ENCODE measurements around the gene ELMO1. TPM values are rescaled to one million over a fixed set of nuclear protein-coding genes. Genes with fewer than 3 reads are reported as not detected.

The ELMO1 gene
- total and polyA plus RNA-seq, 2 donors from 2014 or later, result 6.0 to 35.4 TPM

DNA sequence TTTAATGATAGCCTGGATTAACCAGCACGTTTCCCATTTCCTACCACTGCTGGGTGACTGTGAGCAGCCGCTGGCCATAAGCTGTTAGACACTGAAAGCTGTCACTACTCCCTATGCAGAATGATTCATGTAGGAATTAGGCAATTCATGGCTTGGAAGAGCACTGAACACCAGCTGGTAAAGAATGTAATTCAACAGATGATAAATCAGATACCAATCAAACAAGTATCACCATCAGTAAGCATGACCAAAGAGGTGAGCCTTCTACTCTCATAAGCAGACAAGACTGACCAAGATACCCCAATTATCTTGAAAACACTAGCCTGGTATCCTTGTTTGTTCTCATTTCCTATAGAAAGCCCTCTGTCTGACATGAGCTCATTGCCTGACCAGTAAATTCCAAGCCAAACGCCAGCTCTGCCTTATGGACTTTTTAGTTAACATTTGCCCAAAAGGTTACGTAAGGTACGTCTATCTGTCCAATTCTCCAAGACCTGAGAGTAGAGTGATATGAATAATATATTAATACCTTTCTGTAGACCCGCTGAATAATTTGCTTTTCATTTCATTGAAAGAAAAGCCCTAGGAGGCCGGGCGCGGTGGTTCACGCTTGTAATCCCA lies 127.7 kb downstream of the ELMO1 start:
- no peaks in the 10 kb centered on the region for H3K27me3 ChIP-seq (ENCODE audit: control insufficient read depth, insufficient read depth, low read length)
- no peak overlapping the region for H3K4me3 ChIP-seq (ENCODE audit: low read length in 3 of 3)
- no peaks in the 10 kb centered on the region for H3K9me3 ChIP-seq (ENCODE audit: control insufficient read depth in 2 of 3, insufficient read depth in 1 of 3, low read length in 3 of 3)
- DNase-seq (peak in 2 of 5 donors; percentile 22 to 38), FAIRE-seq (no peak)
- intact Hi-C loops (cut with DNase I), result no loop called here
- H3K9ac ChIP-seq (ENCODE audit: low read length in 3 of 3), result no peak overlapping the region
- H3K4me1 ChIP-seq (ENCODE audit: control insufficient read depth in 2 of 3, insufficient read depth in 2 of 3, low read depth in 1 of 3, low read length in 3 of 3), result no peaks in the 10 kb centered on the region
- TF ChIP-seq, protein P1, sequence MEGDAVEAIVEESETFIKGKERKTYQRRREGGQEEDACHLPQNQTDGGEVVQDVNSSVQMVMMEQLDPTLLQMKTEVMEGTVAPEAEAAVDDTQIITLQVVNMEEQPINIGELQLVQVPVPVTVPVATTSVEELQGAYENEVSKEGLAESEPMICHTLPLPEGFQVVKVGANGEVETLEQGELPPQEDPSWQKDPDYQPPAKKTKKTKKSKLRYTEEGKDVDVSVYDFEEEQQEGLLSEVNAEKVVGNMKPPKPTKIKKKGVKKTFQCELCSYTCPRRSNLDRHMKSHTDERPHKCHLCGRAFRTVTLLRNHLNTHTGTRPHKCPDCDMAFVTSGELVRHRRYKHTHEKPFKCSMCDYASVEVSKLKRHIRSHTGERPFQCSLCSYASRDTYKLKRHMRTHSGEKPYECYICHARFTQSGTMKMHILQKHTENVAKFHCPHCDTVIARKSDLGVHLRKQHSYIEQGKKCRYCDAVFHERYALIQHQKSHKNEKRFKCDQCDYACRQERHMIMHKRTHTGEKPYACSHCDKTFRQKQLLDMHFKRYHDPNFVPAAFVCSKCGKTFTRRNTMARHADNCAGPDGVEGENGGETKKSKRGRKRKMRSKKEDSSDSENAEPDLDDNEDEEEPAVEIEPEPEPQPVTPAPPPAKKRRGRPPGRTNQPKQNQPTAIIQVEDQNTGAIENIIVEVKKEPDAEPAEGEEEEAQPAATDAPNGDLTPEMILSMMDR (IDR thresholded peaks at IDR 0.05; ENCODE audit: borderline replicate concordance, extremely low read depth, insufficient read depth), result no peak
- H3K27ac ChIP-seq (ENCODE audit: low read depth in 2 of 2, low read length in 2 of 2), result no peak overlapping the region
- H3K36me3 ChIP-seq (ENCODE audit: control insufficient read depth in 2 of 3, insufficient read depth in 3 of 3, low read length in 3 of 3), result no peaks in the 10 kb centered on the region

DNA sequence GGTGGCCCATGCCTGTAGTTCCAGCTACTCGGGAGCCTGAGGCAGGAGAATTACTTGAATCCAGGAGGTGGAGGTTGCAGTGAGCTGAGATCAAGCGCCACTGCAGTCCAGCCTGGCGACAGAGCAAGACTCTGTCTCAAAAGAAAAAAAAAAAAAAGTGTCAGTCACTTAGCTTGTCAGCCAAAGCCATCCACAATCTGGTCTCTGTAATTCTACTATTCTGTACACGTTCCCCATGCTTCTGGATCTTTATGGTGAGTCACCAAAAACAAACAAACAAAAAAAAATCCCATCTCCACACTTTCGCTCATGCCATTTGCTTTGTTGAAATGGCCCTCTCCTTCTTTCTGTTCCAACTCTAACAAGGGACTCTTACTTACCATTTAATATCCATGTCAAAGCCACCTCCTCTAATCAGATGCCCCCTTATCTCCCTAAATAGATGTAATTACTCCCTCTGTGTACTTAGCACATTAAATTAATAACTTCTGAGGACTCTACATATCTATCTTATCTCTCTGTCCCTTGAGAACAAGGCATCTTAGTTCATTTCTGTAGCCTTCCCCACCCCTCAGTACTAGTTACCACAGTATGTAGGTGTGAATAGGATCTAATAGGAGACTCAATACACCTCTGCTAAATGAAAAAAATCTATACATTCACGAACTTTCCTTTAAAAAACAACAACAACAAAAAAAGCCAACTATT lies 128.4 kb downstream of the ELMO1 start:
- intact Hi-C loops (cut with DNase I), result no loop called here
- no peak overlapping the region for H3K9ac ChIP-seq (ENCODE audit: low read length in 3 of 3)
- H3K36me3 ChIP-seq (ENCODE audit: control insufficient read depth in 2 of 3, insufficient read depth in 3 of 3, low read length in 3 of 3), result no peaks in the 10 kb centered on the region
- no peaks in the 10 kb centered on the region for H3K4me1 ChIP-seq (ENCODE audit: control insufficient read depth in 2 of 3, insufficient read depth in 2 of 3, low read depth in 1 of 3, low read length in 3 of 3)
- no peak overlapping the region for H3K4me3 ChIP-seq (ENCODE audit: low read length in 3 of 3)
- no peaks in the 10 kb centered on the region for H3K27me3 ChIP-seq (ENCODE audit: control insufficient read depth, insufficient read depth, low read length)
- H3K9me3 ChIP-seq (ENCODE audit: control insufficient read depth in 2 of 3, insufficient read depth in 1 of 3, low read length in 3 of 3), result no peaks in the 10 kb centered on the region
- TF ChIP-seq, protein P1 (IDR thresholded peaks at IDR 0.05; ENCODE audit: borderline replicate concordance, extremely low read depth, insufficient read depth), result no peak
- no peak for FAIRE-seq
- no peak overlapping the region for H3K27ac ChIP-seq (ENCODE audit: low read depth in 2 of 2, low read length in 2 of 2)
- no peak for DNase-seq

DNA sequence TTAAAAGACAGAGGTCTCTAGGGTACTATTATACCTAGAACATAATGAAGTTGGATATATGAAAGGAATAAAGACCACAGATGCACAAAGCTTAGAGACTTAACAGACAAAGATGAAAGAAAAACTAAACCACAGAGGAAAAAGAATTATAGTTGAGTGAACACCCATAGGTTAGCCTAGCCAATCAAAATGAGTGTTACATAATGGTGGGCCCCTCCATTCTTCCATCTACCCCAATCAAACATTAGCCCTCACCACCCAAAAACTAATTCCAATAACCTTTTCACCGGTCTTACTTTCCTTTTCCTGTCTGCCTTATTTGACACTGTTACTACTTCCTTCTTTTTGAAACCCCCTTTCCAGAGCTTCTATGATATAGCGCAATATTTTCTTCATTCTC lies 130.1 kb downstream of the ELMO1 start:
- intact Hi-C loops (cut with DNase I), result no loop called here
- H3K9me3 ChIP-seq (ENCODE audit: control insufficient read depth in 2 of 3, insufficient read depth in 1 of 3, low read length in 3 of 3), result no peaks in the 10 kb centered on the region
- TF ChIP-seq, protein P1 (IDR thresholded peaks at IDR 0.05; ENCODE audit: borderline replicate concordance, extremely low read depth, insufficient read depth), result no peak
- H3K4me1 ChIP-seq (ENCODE audit: control insufficient read depth in 2 of 3, insufficient read depth in 2 of 3, low read depth in 1 of 3, low read length in 3 of 3), result no peaks in the 10 kb centered on the region
- FAIRE-seq (no peak), DNase-seq (no peak)
- no peaks in the 10 kb centered on the region for H3K27me3 ChIP-seq (ENCODE audit: control insufficient read depth, insufficient read depth, low read length)
- no peak overlapping the region for H3K9ac ChIP-seq (ENCODE audit: low read length in 3 of 3)
- no peak overlapping the region for H3K4me3 ChIP-seq (ENCODE audit: low read length in 3 of 3)
- no peak overlapping the region for H3K27ac ChIP-seq (ENCODE audit: low read depth in 2 of 2, low read length in 2 of 2)
- H3K36me3 ChIP-seq (ENCODE audit: control insufficient read depth in 2 of 3, insufficient read depth in 3 of 3, low read length in 3 of 3), result no peaks in the 10 kb centered on the region

All from kidney (tissue), 14 donors.